GM12873 (cell line): ENCODE data around the gene IKZF3.

Source experiments
- CTCF ChIP-seq: IDR thresholded peaks from 2 replicates; pipeline ENCODE4 v1.5.1; 2012; ENCODE audit warnings: low read depth, mild to moderate bottlenecking, moderate library complexity, low read length, control low read depth; ENCODE audit not compliant: insufficient read depth; ENCODE audit errors: missing control alignments

Gene IKZF3

DNA sequence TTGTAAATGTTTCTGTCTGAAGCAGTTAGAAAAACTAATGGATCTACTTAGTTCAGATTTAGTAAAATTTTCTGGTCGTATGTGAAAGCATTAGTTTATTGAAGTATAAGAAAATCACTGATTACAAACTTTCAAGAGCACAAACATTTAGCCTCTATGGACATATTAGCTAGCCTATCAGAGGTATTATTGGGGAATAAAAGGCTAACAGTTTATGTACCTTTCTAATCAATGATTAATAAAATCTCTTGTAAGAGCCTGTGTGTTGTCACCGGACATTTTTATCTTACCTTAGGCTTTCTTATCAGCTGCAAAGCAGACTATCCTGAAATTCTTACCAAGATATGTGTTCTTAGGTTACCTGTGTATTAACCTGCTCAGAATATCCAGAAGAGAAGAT, 25.1 kb upstream of the IKZF3 start:
- TF ChIP-seq CTCF: no peak

GRCh38 chr17:39887078-39887477, 23.0 kb upstream of the IKZF3 start:
- no peak for TF ChIP-seq CTCF

GRCh38 chr17:39872751-39873150, 8.6 kb upstream of the IKZF3 start:
- peak; percentile 23 for TF ChIP-seq CTCF

DNA sequence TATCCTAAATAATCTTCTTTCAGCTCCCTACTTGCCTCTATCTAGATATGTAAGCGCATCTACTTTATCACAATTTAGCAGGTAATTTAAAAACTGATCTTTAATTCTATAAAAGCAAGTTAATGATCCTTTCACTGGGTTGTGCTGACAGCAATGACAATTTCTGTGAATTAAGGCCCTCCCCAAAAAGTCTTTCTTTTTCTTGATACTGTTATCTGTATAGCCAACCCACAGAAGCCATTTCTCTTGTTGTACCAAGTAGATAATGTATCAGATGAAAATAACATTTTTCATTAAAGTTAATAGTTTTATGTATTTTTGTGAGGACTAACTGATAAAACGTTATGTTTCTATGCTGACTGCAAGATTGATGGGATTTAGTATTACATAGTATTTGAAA, 7.7 kb upstream of the IKZF3 start:
- no peak for TF ChIP-seq CTCF

GRCh38 chr17:39870776-39871175, 6.7 kb upstream of the IKZF3 start:
- no peak for TF ChIP-seq CTCF

DNA sequence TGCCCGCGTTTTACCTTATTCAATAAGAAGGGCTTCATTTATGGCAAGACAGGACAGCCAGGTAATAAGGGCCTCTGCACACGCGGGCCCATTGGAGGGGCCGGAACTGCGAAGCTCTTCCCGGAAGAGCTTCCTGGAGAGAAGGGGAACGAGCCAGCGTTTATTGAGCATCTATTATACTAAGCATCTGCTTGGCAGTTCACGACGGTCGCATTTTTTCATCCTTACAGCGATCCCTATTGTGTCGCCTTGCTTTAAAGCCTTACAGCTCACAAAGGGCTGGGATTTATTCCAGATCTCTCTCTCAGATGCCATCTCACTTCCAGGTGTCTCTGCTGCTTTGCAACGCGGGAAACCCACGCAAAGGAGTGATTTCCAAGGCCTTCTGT, 4.4 kb upstream of the IKZF3 start:
- TF ChIP-seq CTCF: no peak

DNA sequence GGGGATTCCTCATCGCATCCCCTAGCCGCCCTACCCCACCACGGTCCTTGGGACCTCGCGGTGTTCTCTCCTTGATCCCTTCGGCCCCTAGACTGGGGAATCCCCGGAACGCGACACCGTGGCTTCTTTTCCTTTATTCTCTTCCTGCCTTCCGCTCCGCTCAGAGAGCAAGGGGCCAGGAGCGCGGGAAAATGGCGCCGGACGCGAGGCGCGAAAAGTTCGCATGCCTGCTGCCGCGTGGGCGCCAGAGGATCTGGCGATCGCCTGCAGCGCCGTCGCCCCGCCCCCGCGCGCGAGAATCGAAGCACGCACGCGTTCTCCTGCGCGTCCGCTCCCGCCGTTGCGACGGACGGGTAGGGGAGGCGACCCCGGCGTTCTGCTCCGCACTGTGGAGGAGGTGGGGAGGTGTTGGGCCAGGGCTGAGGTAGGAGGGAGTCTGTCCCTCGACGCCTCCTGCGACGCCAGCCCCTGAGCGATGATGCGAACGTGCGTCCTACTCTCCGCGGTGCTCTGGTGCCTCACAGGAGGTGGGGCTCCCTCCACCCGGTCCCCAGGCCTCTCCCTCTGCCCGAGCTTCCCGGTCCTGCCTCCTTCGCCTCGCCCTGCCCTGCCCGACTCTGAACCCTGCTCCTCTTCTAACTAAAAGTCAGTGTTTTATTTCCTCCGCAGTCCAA, 3.9 kb upstream of the IKZF3 start, which contains the start of gene ZPBP2:
Gene ZPBP2 (plus strand): TSS at position 323 of the 674 bp plus-strand sequence. CDS start 153 bp downstream, at position 476.
- no peak for TF ChIP-seq CTCF
